HG03280 (cell line): ENCODE data around the gene TM4SF4.
"Not testable (repeated sequence)": the region's sequence is repeated elsewhere in the genome, so short reads cannot be mapped to it uniquely, and the experiment has no call there.

Experiments used
- ATAC-seq: cut with Tn5 transposase; IDR thresholded peaks from one replicate; pipeline ENCODE4 v1.9.1; 2021; ENCODE audit warnings: mild to moderate bottlenecking, moderate library complexity; ENCODE audit not compliant: unreplicated experiment

The TM4SF4 gene, protein sequence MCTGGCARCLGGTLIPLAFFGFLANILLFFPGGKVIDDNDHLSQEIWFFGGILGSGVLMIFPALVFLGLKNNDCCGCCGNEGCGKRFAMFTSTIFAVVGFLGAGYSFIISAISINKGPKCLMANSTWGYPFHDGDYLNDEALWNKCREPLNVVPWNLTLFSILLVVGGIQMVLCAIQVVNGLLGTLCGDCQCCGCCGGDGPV

GRCh38 chr3:149474250-149474817 is at the start of gene TM4SF4:
Gene TM4SF4, plus strand, starts transcription at chr3:149474697. Its CDS starts 181 bp downstream, at chr3:149474878.
- no peak for ATAC-seq

GRCh38 chr3:149424918-149425317 is 49.6 kb upstream of the TM4SF4 start:
- ATAC-seq = no peak

DNA sequence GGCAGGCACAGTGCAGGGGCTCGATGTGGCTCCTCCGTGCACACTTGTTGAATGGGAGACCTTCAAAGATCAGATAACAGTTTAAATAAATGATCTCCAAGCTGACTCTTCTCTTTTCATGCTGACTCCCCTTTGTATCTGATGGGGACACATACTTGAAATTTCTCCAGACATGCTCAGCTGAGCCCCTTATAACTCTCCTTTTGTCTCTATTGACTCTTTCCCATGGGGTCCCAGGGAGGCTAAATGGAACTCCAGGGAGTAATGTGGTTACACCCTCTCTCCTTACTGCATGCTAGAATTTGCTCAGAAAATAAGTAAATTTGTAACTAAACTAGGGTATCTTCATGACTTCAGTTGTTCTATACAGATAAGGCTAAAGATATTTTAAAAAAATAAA is 48.2 kb upstream of the TM4SF4 start:
- ATAC-seq = no peak

GRCh38 chr3:149428087-149428486 is 46.4 kb upstream of the TM4SF4 start:
- ATAC-seq = no peak

GRCh38 chr3:149430216-149430615 is 44.3 kb upstream of the TM4SF4 start:
- no peak for ATAC-seq

DNA sequence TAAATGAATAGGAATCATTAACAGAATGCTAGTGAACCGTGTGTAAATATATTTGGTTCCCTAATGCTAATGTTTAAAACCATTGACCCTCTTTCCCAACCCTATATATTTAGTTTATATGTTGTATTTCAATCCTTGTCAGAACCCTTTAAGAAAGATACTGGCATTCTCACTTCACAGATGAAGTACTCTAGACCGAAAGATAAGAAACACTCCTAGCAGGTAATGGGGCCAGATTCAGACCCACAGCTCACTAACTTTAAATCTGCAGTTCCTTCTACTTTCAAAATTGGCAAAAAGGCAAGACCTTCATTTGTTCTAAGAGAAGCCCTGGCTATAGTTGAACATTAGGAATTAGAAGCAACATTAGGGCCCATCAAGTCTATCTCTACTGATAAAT is 42.3 kb upstream of the TM4SF4 start:
- ATAC-seq = no peak

GRCh38 chr3:149435996-149436885 is 38.3 kb upstream of the TM4SF4 start:
- ATAC-seq = no peak

DNA sequence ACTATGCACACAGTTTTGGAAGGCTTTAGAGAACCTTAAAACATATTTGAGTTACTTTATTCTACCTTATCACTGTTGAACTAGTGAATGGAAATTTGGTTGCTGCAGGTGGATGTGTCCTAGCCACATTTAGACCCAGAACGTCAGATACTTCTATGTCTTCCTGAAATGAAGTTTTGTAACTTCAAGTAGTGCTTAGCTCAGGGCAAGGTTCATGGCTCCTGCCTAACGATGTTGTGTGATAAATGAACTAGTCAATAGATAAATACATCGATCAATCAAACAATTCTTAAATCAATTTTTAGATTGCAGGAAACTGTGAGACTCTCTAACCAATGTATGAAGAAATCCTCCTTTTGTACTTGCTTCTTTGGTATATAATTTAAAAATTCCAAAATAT is 37.2 kb upstream of the TM4SF4 start:
- no peak for ATAC-seq

- no peak for ATAC-seq
Observed at GRCh38 chr3:149437710-149438109, 36.8 kb upstream of the TM4SF4 start.

DNA sequence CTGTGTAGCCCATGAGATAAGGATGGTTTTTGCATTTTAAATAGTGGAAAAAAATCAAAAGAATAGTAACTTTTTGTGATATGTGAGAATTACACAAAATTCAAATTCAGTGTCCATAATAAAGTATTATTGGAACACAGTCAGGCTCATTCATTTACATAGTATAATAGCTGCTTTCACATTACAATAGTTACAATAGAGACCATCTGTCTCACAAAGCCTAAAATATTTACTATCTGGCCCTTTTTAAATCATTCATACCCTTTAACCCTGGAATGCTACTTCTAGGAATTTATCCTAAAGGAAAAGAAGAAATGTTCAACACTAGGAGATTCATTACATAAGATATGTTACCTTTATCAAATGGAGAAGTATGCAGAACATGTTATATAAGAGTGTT is 35.5 kb upstream of the TM4SF4 start:
- no peak for ATAC-seq

- ATAC-seq = no peak
Observed at GRCh38 chr3:149441642-149442041, 32.9 kb upstream of the TM4SF4 start.

DNA sequence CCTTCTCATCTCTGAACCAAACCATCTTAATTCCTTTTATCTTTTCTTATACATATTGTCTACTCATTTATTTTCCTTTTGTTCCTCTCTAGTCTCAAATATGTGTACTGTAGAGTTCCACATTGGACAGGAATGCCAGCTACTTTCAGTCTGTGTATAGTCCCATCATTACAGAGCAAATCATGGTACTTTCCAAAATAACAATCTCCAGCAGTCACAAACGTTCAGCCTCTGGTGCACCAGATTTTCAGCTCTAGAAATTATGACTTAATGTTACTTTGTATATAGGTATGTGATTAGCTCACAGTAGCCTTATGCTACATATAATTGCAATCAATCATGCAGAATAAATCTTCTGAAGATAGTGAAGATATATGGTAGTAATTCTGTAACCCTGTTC is 32.5 kb upstream of the TM4SF4 start:
- no peak for ATAC-seq

GRCh38 chr3:149442851-149443544 is 31.5 kb upstream of the TM4SF4 start:
- no peak for ATAC-seq

DNA sequence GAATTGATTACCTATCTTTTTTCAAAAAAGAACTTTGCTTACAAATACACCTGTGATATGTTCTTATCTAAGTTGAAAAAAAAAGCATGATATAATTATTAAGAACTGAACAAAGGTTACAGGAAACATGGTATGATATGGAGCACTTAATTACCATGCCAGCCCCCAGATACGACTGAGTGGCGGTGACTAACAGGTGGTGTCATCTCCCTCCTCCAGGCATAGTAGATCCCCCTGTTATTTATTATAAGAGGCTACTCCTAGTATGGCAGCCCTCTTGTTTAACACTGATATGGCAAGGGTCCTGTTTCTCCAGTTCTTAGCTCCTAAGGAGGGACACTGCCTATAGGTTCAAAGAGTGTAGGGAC is 31.0 kb upstream of the TM4SF4 start:
- no peak for ATAC-seq

DNA sequence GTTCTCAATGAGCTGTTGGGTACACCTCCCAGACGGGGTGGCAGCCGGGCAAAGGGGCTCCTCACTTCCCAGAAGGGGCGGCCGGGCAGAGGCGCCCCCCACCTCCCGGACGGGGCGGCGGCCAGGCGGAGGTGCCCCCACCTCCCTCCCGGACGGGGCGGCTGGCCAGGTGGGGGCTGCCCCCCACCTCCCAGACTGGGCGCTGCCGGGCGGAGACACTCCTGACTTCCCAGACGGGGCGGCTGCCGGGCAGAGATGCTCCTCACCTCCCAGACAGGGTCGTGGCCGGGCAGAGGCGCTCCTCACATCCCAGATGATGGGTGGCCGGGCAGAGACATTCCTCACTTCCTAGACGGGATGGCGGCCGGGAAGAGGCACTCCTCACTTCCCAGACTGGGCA is 29.6 kb upstream of the TM4SF4 start:
- not testable (repeated sequence) for ATAC-seq

DNA sequence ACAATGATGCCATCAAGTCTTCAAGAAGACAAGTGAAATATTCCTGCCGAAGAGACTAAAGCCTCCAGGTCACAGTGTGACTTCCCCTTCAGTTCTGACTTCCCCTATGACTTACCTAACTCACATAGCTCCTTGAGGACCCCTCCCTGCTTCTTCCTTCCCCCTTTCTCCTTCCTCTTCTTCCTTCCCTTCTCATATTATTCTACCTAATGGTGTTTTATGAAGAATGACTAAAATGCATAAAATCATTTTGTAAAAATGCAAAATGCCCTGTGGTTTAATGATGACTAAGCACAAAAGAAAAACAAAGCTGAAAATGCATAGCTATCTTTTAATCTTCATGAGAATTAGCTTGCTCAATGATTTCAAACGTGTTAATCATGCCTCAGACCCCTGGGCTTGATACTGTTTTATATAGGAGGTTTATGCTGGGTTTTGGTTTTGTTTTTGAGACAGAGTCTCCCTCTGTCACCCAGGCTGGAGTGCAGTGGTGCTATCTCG is 26.1 kb upstream of the TM4SF4 start:
- ATAC-seq = no peak

- ATAC-seq = no peak
Observed at GRCh38 chr3:149449182-149449581, 25.3 kb upstream of the TM4SF4 start.

DNA sequence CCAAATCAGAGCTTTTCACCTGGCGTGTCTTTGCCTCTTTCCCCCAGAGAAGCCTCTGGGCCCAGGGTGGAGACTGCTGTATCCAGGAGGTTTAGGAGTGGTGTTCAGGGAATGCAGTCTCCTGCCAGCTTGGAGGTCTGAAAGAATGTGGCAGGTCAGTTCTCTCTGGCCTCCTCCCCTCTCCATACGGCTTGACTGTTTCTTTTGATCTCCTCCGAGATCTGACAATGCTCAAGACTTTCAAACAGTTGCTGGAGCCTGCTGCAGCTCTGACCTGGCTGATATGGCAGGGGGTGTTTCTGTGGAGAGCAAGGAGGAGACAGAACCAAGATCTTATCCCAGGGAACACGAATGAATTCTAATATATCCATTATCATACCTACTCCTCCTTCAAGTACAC is 24.7 kb upstream of the TM4SF4 start:
- no peak for ATAC-seq

DNA sequence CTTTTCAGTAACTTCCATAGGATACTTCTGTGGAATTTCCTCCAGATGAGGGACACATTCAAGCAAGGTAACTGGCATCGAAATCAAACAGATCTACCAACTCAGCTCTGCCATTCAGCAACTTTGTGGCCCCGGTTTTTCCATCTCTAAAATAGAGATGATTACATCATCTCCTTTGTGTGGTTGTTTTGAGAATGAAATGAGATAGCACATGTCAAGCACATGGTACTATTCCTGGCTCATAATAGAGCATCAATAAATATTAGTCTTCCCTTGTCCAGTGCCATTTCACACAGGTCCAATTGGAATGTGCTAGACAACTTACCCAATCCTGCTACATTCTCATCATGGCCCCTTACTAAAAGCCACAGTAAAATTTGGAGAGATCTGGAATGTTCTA is 24.2 kb upstream of the TM4SF4 start:
- no peak for ATAC-seq

DNA sequence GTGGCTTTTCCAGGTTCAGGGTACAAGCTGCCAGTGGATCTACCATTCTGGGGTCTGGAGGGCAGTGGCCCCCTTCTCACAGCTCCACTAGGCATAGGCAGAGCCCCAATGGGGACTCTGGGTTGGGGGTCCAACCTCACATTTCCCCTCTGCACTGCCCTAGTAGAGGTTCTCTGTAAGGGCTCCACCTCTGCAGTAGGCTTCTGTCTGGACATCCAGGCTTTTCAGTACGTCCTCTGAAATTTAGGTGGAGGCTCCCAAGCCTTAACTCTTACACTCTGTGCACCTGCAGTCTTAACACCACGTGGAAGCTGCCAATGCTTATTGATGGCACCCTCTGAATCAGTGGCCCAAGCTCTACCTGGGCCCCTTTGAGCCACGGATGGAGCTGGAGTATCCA is 22.5 kb upstream of the TM4SF4 start:
- ATAC-seq = no peak

- ATAC-seq = no peak
Observed at GRCh38 chr3:149453140-149453805, 21.2 kb upstream of the TM4SF4 start.
